GM18520 (cell line): ENCODE data around the gene FXYD4.
"Not testable (repeated sequence)": the region's sequence is repeated elsewhere in the genome, so short reads cannot be mapped to it uniquely, and the experiment has no call there.

Experiments used
- ATAC-seq: cut with Tn5 transposase; IDR thresholded peaks from one replicate; pipeline ENCODE4 v1.9.1; 2021; ENCODE audit not compliant: unreplicated experiment

Gene FXYD4, protein sequence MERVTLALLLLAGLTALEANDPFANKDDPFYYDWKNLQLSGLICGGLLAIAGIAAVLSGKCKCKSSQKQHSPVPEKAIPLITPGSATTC

DNA sequence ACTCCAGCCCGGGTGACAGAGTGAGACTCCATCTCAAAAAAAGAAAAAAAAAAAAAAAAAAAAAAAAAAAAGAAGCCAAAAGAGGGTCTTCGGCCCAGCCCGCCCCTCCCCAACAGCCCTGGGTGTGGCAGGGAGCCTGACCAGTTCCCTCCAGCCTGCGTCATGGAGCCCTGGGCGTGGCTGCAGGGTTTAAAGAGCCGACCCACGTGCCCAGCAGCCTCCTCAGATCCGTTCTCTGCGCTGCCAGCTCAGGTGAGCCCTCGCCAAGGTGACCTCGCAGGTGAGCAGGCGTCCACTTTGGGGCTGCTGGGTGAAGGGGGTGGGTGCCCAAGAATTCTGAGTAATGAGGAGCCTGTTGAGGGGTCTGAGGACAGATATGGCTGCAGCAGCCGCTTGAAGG, at the start of gene FXYD4:
FXYD4 (plus strand) TSS at position 219 of the 400 bp plus-strand sequence. CDS start 2,111 bp downstream, outside the sequence.
- ATAC-seq, result no peak

DNA sequence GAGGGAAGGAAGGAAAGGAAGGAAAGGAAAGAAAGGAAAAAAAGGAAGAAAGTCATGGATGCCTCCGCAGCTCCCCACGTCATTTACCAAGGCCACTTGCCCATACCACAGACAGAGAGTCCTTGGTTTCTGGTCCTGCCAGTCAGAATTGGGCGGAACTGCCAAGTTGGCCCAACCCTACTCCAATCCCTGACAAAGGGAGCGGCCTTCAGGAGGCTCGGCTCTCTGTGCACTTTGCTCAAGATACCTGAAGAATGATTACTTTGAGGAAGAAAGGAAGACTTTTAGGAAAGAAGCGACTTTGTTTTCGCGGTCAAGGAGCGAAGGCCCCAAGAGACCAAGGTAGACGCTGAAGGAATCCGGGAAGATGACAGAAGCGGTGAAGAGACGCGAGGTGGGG, 49.1 kb upstream of the FXYD4 start:
- ATAC-seq, result no peak

DNA sequence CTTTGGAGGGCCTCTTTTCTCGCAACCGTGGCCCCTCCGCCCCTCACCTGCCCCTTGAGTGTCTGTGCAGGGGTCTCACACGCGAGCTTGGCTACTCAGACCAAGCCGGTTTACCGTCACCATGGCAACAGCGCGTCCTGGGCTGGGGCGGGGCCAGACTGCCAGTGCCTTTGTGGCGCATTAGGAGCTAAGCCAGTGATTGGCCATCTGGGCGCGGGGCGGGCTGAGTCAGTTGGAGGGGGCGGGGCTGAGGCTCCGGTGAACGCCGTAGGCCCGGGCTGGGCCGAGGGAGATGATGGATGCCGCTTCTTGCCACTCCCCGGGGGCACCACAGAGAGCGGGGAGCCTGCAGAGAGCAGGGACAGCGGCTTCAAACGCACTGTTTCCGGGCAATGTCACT, 48.7 kb upstream of the FXYD4 start:
- peak; percentile 38 for ATAC-seq

DNA sequence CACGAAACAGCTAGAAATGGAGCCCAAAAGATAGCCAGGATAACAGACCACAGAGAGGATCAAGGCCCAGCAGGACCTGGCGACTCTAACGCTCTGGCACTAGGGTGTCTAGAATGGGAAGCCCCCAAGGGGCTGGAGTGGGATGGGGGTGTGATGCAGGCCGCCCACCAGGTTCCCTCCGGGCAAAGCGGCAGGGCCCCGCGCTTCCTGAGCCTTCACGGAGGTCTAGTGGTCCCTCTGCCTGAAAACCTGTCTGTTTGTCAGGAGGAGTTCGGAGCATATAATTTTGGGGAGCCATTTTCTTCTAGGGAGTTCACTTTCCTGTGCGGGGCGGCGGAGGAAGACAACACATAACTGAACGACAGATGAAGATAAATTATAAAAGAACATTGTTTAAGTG, 48.2 kb upstream of the FXYD4 start:
- no peak for ATAC-seq

DNA sequence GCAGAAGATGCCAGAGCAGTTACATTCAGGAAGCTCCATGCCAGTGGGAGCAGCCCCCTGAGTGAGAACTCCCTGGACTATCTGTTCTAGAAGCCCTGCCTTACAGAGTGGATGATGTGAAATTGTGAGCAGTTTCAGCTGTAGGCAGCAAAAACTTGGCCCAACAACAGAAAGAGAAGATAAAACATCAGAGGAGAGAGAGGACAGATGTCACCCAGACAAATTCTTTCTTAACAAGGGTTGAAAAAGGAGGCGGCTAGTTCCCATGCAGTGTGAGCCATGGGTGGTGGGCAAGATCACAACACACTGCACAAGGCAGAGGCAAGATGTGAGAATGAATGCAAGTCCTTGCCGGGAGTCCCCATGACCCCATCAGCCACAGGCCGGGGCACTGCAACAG, 46.6 kb upstream of the FXYD4 start:
- ATAC-seq, result no peak

DNA sequence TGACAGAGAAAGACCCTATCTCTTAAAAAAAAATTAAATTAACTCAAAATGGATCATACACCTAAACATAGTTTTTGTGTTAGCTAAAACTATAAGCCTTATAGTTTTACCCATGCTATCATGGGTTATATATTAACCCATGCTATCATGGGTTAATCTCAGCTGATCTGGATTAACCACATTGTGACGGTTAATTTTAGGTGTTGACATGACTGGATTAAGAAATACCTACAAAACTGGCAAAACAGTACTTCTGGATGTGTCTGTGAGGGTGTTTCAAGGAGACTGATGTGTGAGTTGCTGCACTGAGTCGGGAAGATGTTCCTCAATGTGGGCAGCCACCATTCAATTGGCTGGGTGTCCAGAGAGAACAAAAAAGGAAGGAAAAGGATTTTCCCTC, 44.3 kb upstream of the FXYD4 start:
- ATAC-seq, result no peak

DNA sequence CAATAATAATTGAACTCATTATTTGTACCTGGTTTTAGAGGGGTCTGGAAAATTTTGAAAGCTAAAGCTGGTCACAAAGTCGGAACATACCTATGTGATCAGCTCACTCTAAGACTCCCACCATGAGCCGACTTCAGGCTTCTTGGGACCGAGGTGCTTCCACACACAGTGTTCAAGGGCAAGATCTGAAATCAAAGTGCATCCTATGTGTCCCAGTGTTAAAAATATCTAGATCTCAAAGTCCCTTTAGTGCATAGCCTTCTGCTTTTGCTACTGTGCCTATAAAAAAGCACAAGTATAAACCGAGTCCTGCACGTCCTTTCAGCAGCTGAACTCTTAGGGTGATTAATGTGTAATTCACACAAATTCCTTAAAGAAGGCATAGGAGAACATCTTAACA, 43.5 kb upstream of the FXYD4 start:
- ATAC-seq, result no peak

DNA sequence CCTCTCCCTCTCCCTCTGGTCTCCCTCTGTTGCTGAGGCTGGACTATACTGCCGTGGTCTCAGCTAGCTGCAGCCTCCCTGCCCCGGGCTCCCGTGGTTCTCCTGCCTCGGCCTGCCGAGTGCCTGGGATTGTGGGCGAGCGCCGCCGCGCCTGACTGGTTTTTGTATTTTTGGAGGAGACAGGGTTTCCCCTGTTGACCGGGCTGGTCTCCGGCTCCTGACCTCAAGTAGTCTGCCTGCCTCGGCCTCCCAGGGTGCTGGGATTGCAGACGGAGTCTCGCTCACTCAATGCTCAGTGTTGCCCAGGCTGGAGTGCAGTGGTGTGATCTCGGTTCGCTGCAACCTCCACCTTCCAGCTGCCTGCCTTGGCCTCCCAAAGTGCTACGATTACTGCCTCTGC, 42.6 kb upstream of the FXYD4 start:
- ATAC-seq, result not testable (repeated sequence)

DNA sequence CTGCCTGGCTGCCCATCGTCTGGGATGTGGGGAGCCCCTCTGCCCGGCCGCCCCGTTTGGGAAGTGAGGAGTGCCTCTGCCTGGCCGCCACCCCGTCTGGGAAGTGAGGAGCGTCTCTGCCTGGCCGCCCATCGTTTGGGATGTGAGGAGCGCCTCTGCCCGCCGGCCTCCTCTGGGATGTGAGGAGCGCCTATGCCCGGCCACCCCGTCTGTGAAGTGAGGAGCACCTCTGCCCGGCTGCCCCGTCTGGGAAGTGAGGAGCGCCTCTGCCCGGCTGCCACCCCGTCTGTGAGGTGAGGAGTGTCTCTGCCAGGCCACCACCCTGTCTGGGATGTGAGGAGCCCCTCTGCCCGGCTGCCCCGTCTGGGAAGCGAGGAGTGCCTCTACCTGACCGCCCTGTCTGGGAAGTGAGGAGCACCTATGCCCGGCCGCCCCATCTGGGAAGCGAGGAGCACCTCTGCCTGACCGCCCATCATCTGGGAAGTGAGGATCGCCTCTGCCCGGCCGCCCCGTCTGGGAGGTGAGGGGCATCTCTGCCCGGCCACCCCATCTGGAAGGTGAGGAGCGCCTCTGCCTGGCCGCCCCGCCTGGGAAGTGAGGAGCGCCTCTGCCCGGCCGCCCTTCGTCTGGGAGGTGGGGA, 42.1 kb upstream of the FXYD4 start:
- not testable (repeated sequence) for ATAC-seq

DNA sequence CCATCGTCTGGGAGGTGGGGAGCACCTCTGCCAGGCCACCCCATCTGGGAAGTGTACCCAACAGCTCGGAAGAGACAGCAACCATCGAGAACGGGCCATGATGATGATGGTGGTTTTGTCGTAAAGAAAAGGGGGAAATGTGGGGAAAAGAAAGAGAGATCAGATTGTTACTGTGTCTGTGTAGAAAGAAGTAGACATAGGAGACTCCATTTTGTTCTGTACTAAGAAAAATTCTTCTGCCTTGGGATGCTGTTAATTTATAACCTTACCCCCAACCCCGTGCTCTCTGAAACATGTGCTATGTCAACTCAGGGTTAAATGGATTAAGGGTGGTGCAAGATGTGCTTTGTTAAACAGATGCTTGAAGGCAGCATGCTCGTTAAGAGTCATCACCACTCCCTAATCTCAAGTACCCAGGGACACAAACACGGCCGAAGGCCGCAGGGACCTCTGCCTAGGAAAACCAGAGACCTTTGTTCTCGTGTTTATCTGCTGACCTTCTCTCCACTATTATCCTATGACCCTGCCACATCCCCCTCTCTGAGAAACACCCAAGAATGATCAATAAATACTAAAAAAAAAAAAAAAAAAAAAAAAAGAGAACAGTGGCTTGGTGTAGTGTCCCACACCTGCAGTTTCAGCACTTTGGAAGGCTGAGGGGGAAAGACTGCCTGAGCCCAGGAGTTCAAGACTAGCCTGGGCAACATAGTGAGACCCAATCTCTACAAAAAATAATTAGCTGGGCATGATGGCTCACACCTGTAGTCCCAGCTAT, 41.2 kb upstream of the FXYD4 start:
- not testable (repeated sequence) for ATAC-seq

DNA sequence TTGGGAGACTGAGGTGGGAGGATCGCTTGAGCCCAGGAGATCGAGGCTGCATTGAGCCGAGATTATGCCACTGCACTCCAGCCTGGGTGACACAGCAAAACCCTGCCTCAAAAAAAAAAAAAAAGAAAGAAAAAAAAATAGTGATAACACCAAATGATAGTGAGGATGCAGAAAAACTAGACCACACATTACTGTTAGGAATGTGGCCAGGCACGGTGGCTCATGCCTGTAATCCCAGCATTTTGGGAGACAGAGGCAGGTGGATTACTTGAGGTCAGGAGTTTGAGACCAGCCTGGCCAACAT, 40.7 kb upstream of the FXYD4 start:
- not testable (repeated sequence) for ATAC-seq

DNA sequence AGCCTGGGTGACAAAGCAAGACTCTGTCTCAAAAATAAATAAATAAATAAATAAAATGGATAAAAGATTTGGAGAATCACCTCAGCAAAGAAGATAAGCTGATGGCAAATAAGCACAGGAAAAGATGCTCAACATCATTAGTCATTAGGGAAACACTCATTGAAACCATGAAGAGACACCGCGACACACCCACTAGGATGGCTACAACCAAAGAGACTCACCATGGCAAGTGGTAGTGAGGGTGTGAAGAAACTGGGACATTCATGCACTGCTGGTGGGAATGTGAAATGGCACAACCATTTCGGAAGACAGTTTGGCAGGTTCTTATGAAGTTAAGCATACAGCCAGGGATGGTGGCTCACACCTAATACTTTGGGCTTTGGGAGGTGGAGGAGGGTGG, 37.8 kb upstream of the FXYD4 start:
- no peak for ATAC-seq

DNA sequence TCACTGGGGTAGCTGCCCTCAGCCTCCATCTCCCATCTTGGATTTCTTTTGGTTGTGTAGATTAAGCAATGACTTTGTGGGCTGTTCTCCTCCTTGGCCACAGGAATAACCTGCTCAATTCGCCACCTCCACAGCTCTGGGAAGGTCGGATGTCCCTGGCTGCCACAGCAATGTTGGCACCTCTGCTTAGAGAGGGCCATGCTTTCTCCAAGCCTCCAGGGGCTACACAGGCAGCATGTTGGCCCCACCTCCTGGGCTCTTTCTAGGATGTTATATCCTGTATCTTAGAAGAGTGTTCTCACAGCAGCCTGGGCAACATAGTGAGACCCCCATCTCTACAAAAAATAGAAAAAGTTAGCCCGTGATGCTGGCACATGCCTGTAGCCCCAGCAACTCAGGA, 35.4 kb upstream of the FXYD4 start:
- no peak for ATAC-seq

DNA sequence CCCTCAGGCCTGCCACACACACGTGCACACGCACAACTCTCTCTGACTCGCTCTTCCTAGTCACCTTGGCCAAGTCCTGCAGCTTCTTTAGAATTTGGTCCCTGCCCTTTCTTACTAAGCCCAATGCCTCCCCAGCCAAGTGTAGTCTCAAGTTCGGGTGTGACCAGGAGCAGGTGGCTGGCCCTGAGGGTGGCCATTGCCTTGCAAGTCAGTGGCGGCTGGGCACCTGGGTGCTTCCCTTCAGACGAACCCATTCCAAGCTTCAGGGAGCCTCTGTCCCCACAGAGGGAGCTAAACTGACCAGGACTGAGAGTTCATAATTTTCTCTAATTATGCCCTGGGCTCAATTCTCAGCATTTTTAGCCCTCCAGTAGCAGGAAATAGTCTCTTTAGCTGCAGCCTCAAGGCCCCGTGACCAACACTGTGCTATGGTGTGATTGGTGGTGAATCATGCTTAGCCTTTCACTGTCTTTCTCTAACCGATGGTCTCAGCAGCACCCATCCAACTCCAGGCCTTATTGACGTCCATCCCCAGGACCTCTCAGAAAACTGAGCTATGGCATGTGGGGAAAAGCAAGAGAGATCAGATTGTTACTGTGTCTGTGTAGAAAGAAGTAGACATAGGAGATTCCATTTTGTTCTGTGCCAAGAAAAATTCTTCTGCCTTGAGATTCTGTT, 34.7 kb upstream of the FXYD4 start:
- ATAC-seq, result no peak

DNA sequence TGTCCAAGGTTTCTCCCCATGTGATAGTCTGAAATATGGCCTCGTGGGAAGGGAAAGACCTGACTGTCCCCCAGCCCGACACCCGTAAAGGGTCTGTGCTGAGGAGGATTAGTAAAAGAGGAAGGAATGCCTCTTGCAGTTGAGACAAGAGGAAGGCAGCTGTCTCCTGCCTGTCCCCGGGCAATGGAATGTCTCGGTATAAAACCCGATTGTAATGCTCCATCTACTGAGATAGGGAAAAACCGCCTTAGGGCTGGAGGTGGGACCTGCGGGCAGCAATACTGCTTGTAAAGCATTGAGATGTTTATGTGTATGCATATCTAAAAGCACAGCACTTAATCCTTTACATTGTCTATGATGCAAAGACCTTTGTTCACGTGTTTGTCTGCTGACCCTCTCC, 33.9 kb upstream of the FXYD4 start:
- not testable (repeated sequence) for ATAC-seq

DNA sequence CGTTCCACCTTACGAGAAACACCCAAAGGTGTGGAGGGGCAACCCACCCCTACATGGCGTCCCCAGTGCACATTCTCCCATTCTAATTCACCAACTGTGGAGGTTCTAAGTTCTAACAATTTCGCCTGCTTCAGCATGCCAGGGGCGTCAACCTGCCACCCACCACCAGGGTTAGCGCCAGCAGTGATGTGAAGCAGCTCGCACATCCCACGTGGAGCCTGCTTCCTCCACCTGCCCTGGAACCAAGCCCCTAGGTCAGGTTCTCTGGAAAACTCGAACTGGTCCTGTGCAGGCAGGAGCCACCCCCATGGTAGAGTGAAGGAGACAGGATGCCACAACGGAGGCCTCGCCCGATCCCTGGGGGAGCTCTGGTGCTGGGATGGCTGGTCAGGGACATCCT, 33.3 kb upstream of the FXYD4 start:
- ATAC-seq, result no peak

DNA sequence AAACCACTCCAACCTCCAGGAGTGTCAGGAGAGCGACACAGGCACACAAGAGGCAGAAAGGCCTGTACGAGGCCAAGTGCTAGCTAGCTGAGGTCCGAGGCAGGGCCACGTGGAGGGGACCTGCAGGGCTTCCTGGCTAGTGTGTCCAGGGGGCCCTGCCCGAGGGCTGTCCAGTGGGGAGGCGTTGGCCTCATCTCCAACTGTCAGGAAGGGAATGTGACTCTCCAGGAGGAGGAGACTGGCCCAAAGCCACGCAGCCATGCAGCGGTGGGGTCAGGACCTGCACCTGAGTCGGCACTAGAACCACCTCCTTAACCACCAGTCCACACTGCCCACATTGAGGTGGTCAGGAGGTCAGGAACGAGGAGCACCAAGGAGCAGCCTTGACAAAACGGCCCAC, 32.3 kb upstream of the FXYD4 start:
- no peak for ATAC-seq

DNA sequence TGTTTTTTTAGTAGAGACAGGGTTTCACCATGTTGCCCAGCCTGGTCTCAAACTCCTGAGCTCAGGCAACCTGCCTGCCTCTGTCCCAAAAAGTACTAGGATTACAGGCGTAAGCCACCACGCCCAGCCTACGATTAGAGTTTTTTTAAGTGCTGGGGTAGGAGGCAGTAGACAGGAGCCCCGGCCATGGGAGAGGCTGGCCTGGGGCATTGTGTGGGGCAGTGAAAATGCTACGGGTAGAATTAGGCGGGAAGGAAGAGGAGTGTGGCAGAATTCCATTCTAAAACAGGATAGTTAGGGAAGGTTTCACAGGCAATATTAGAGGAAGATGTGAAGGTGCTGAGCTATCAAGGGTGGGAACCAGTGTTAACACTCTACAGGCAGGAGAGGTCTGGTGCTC, 31.3 kb upstream of the FXYD4 start:
- no peak for ATAC-seq

DNA sequence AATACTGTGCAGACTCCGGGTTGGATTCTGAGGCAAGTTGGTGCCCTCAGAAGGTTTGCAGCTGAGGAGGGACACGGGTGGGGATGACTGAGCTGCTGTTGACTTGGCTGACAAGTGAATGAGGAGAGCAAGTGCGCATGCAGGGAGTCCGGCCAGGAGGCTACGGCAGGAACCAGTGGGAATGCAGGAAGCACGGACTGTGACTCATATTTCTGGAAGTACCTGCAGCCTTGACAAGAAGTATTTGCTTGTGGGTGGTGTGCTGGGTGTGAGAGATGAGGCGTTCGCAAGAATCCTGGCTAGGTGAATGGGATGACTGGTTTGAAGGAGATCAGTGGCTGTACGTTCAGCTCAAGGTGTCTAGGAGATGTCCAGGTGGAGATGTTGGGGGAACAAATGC, 30.8 kb upstream of the FXYD4 start:
- no peak for ATAC-seq

DNA sequence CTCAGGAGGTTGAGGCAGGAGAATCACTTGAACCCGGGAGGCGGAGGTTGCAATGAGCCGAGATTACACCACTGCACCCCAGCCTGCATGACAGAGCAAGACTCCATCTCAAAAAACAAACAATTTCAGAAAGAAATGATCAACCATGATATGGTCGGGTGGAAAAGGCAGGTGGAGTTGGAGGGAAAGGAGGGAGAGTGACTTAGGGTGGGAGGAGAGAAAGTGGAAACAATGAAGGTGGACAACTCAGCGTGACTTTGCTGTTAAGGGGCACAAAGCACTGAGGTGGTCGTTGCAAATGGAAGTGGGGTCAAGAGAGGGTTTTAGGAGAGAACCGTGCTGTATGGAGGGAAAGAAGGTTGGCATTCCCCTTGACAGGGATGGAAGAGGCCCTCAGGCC, 30.0 kb upstream of the FXYD4 start:
- ATAC-seq, result no peak

DNA sequence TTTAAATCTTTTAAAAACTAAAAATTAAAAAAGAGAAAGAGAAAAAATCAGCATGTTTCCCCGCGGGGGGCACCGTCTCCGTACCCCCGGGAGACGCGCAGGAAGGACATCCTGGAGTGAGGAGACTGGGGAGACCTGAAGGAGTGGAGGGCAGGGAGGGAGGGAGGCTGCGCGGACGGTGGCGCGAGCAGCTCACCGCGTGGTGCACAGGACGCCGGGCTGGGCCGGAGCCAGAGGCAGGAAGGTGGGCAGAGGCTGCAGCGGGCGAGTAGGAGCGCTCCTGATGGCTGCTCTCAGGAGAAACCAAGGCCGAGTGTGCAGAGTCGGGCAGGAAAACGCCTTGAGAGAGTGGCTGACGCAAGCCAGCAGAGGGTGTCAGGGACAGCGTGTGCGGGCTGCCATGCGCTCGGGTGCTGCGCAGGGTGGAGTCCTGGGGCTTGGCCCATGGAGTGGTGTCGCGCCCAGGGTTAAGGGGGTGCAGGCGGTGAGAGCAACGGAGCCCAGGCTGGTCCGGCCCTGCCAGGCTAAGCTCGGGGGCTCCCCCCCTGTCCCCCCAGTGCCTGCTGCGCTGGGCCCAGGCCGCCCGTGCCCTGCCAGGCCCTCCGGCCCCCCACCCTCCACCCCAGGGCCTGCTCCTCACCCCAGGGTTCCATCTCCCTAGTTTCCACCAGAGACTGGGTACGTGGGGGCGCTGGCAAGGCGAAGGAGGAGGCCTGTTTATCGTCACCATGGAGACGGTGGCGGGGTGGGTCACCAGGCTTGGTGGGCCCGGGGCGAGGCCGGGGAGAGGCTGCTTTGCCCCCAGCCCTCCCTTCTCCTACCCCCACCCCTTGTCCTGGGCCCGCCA, 28.9 kb upstream of the FXYD4 start:
- no peak for ATAC-seq
